ENCODE data around the gene NOMO2. TPM values are rescaled to one million over a fixed set of nuclear protein-coding genes. Genes with fewer than 3 reads are reported as not detected.
"Not testable (repeated sequence)": the region's sequence is repeated elsewhere in the genome, so short reads cannot be mapped to it uniquely, and the experiment has no call there.

Gene NOMO2
- total and polyA plus RNA-seq, 2 experiments from 2014 or later, result 88.4 to 130 TPM

- H3K4me3 ChIP-seq; H3K36me3 ChIP-seq; H3K27me3 ChIP-seq; H3K9me3 ChIP-seq (ENCODE audit: low read depth); H3K4me1 ChIP-seq (ENCODE audit: low read depth); DNase-seq (ENCODE audit: low read depth in 1 of 2, low spot score in 1 of 2); H3K27ac ChIP-seq: not testable (repeated sequence)
Observed at GRCh38 chr16:18572973-18573372, 11.1 kb upstream of the NOMO2 start.

DNA sequence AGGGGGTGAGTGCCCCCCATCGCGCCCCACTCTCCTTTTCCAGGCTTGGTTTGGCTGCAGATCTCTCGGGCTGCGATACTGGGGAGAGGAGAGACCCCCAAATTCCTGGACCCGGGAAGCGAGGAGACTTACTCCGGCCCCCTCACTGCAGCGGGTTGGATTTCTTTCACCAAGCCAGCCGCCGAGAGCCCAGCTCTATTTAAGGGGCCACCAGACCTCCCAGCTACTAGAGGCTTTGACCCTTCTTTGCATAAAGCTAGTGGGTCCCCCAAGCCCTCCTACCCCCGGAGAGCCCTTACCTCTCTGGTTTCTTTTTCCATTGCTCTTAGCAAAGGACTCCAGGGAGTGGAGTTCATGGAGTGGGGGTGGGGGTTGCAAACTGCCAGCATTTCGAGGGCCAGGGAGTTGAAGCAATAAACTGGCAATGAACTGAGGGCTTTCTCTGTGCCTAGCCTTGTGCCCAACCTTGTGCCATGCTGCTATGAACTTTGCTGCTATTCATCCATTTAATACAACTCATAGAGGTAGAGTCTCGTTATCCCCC, 9.5 kb upstream of the NOMO2 start:
- not testable (repeated sequence) for H3K4me3 ChIP-seq; DNase-seq (ENCODE audit: low read depth in 1 of 2, low spot score in 1 of 2); H3K36me3 ChIP-seq; H3K27ac ChIP-seq; H3K27me3 ChIP-seq; H3K9me3 ChIP-seq (ENCODE audit: low read depth); H3K4me1 ChIP-seq (ENCODE audit: low read depth)

DNA sequence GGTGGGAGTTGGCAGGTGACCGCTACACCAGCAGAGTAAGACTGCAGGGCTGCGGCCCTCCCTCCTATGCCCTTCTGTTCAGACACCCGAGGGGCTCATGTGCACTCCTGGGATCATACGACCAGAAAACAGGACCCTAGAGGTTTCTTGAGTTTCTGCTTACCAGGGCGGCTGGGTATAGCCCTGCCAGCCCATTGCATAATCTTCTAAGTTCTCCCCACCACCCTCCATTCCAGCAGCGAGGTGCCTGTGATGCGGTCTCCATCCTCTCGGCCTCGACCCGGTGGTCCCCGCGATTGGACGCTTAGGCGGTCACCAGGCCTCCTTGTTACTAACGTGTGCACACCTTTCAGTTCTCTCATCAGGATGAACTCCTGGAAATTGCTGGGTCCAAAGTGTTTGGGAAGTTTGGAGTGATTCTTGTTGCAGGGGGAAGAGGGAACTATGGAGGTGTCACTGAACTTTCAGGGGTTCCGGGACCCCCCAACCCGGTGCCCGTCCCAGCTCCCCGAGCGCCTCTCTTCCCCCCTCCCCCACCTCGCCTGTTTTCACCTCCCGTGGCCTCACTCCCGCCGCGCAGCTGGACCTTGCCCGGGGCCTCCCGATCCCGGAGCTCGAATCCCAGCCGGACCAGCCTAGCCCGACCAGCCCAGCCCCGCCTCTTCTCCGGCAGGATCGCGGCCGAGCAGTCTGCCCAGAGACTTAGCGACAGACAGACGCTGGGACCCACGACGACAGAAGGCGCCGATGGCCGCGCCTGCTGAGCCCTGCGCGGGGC, 8.8 kb upstream of the NOMO2 start:
- H3K9me3 ChIP-seq (ENCODE audit: low read depth); H3K27me3 ChIP-seq; H3K4me1 ChIP-seq (ENCODE audit: low read depth); H3K36me3 ChIP-seq; H3K27ac ChIP-seq; H3K4me3 ChIP-seq; DNase-seq (ENCODE audit: low read depth in 1 of 2, low spot score in 1 of 2): not testable (repeated sequence)

- H3K27ac ChIP-seq; DNase-seq (ENCODE audit: low read depth in 1 of 2, low spot score in 1 of 2): not testable (repeated sequence)
Observed at GRCh38 chr16:18560416-18561220, 1.3 kb downstream of the NOMO2 start.

DNA sequence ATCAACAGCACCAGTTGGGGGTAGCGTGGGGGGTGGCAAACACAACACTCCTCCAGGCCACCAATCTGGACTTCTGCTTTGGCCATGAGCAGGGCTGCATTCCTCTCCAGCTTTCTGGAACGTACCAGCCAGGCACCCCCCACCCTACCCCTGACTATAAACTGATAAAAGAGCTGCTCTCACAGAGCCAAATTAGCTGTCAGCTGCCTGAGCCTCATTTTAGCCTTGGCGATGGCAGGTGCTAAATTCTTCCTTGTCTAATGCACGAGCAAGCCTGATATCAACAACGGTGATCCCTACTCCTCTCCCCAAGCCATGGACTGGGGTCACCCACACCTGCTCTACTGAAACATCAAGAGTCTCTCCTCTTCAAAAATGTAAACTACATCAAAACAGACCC, 8.2 kb downstream of the NOMO2 start:
- DNase-seq (ENCODE audit: low read depth in 1 of 2, low spot score in 1 of 2); H3K36me3 ChIP-seq; H3K4me1 ChIP-seq (ENCODE audit: low read depth); H3K27me3 ChIP-seq; H3K9me3 ChIP-seq (ENCODE audit: low read depth); H3K4me3 ChIP-seq: not testable (repeated sequence)
- peak overlapping the region; percentile 60 for H3K27ac ChIP-seq

More at GRCh38 chr16:18560416-18561220, 1.3 kb downstream of the NOMO2 start:
- not testable (repeated sequence) for H3K9me3 ChIP-seq (ENCODE audit: low read depth); H3K4me1 ChIP-seq (ENCODE audit: low read depth); H3K27me3 ChIP-seq; H3K36me3 ChIP-seq
- peak overlapping the region; percentile 44 for H3K4me3 ChIP-seq

- H3K9me3 ChIP-seq (ENCODE audit: low read depth); H3K27ac ChIP-seq; H3K27me3 ChIP-seq; H3K36me3 ChIP-seq; H3K4me1 ChIP-seq (ENCODE audit: low read depth); H3K4me3 ChIP-seq; DNase-seq (ENCODE audit: low read depth in 1 of 2, low spot score in 1 of 2): not testable (repeated sequence)
Observed at GRCh38 chr16:18547382-18547781, 14.5 kb downstream of the NOMO2 start.

DNA sequence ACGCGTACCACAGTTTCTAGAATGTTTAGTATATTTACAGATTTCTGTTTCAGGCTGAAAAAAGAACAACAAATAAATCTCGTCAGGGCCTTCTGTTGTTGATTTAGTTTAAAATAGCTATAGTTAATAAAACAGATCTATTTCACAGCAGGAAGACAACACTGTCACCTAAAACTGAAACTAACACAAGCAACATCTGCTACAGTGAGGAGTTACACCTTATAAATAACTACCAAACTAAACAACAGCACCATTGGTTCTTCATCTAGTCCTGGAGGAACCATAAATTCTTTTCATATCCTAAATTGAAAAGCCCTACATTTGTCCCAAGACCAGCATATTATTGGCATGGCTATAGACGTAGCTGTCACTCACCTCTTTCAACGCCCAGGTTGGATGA, 15.0 kb downstream of the NOMO2 start:
- H3K27me3 ChIP-seq; H3K27ac ChIP-seq; H3K36me3 ChIP-seq; H3K4me3 ChIP-seq; H3K4me1 ChIP-seq (ENCODE audit: low read depth); H3K9me3 ChIP-seq (ENCODE audit: low read depth); DNase-seq (ENCODE audit: low read depth in 1 of 2, low spot score in 1 of 2): not testable (repeated sequence)

GRCh38 chr16:18544232-18545081, 17.4 kb downstream of the NOMO2 start:
- H3K4me1 ChIP-seq (ENCODE audit: low read depth); H3K9me3 ChIP-seq (ENCODE audit: low read depth); H3K4me3 ChIP-seq; H3K36me3 ChIP-seq; H3K27me3 ChIP-seq; H3K27ac ChIP-seq; DNase-seq (ENCODE audit: low read depth in 1 of 2, low spot score in 1 of 2): not testable (repeated sequence)

DNA sequence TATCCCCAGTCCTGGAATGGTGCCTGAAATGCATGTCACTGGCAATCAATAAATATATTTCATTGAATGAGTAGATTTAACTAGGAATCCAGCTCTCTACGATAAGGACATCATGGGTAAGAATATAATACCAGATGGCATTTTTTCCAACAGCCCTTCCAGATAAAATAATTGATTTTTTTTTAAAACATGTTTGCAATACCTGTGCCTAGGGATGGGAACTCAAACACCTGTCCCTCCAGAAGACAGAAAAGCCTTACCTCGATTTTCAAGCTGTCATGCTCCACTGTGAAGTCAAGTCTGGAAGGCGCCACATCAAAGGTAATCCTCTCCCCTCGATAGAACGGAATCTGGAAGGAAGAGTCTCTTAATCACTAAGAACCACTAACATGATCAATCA, 20.0 kb downstream of the NOMO2 start:
- not testable (repeated sequence) for DNase-seq (ENCODE audit: low read depth in 1 of 2, low spot score in 1 of 2); H3K36me3 ChIP-seq

GRCh38 chr16:18537004-18537403, 24.9 kb downstream of the NOMO2 start:
- H3K4me3 ChIP-seq; H3K4me1 ChIP-seq (ENCODE audit: low read depth); DNase-seq (ENCODE audit: low read depth in 1 of 2, low spot score in 1 of 2); H3K27me3 ChIP-seq; H3K27ac ChIP-seq; H3K36me3 ChIP-seq; H3K9me3 ChIP-seq (ENCODE audit: low read depth): not testable (repeated sequence)

More for the DNA sequence above, 20.0 kb downstream of the NOMO2 start:
- H3K27me3 ChIP-seq; H3K4me3 ChIP-seq; H3K9me3 ChIP-seq (ENCODE audit: low read depth); H3K27ac ChIP-seq; H3K4me1 ChIP-seq (ENCODE audit: low read depth): not testable (repeated sequence)

GRCh38 chr16:18535519-18536168, 26.3 kb downstream of the NOMO2 start:
- not testable (repeated sequence) for H3K27ac ChIP-seq; H3K36me3 ChIP-seq; H3K4me3 ChIP-seq; H3K27me3 ChIP-seq; H3K4me1 ChIP-seq (ENCODE audit: low read depth); H3K9me3 ChIP-seq (ENCODE audit: low read depth)
- DNase-seq (ENCODE audit: low read depth in 1 of 2, low spot score in 1 of 2), result peak in 1 of 2 donors; percentile 27

DNA sequence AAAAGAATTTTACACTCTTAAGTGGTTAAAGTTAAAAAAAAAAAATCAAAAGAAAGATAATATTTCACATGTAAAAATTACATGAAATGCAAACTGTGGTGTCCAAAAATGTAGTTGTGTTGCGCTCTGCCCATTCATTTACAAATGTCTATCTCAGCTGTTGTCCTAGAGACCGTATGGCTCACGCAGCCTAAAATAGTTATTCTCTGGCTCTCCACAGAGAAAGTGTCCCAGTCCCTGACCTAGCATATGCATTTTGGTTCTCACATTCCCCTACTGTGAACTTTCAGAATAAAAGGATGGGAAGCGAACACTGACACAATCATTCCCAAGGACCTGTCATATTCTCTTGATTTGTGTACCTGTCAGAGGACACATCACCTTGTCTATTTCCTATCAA, 27.6 kb downstream of the NOMO2 start:
- H3K9me3 ChIP-seq (ENCODE audit: low read depth); H3K36me3 ChIP-seq; DNase-seq (ENCODE audit: low read depth in 1 of 2, low spot score in 1 of 2); H3K4me3 ChIP-seq; H3K4me1 ChIP-seq (ENCODE audit: low read depth); H3K27me3 ChIP-seq; H3K27ac ChIP-seq: not testable (repeated sequence)

DNA sequence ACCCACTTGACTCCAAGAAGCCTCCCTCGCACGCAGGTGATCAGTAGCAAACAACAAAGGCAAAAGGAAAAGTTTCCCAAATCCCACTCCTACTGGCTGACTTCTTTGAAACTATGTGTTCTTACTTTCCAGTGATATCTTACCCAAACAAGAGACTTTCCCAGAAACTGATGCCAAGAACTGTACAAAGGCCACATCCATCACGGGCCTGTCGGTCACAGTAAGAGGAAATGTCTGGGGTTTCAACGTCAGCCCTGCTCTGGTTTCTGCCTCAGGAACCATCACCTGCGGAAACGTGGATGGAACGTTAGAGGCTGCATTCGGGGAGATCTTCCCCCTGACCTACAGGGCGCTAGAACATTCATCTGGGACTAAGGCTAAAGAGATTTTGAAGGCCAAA, 30.6 kb downstream of the NOMO2 start:
- not testable (repeated sequence) for DNase-seq (ENCODE audit: low read depth in 1 of 2, low spot score in 1 of 2); H3K36me3 ChIP-seq; H3K9me3 ChIP-seq (ENCODE audit: low read depth); H3K4me1 ChIP-seq (ENCODE audit: low read depth); H3K27ac ChIP-seq; H3K27me3 ChIP-seq; H3K4me3 ChIP-seq
